K562 (cell line): Measurements from ENCODE around the gene PIK3CG. TPM values are rescaled to one million over a fixed set of nuclear protein-coding genes. Genes with fewer than 3 reads are reported as not detected.
A peak's percentile ranks its signal among the peaks of the same experiment; 100 is the strongest.

Source experiments
- CREB5 ChIP-seq: fragments of 250-450 bp; sonication (Bioruptor Pico); IDR thresholded peaks from 2 replicates; pipeline ENCODE4 v1.5.0; 2020; ENCODE audit warnings: mild to moderate bottlenecking
- GATA2 ChIP-seq: sonication (generic); formaldehyde crosslinking; IDR thresholded peaks from 2 replicates; pipeline ENCODE4 v1.4.0; 2020; ENCODE audit warnings: mild to moderate bottlenecking, missing genetic modification reagents
- HSF4 ChIP-seq: fragments of 250-450 bp; sonication (Bioruptor Pico); IDR thresholded peaks from 2 replicates; pipeline ENCODE4 v2.1.2; 2022; ENCODE audit warnings: mild to moderate bottlenecking, moderate library complexity, borderline replicate concordance
- KDM2B ChIP-seq: fragments of 250-450 bp; sonication (Bioruptor Pico); IDR thresholded peaks from 2 replicates; pipeline ENCODE4 v1.8.0; 2021; ENCODE audit warnings: mild to moderate bottlenecking, moderate library complexity
- LCOR ChIP-seq: sonication (generic); formaldehyde crosslinking; IDR thresholded peaks from 2 replicates; pipeline ENCODE4 v1.8.0; 2022; ENCODE audit warnings: mild to moderate bottlenecking, missing genetic modification reagents
- MEIS2 ChIP-seq: fragments of 450-650 bp; IDR thresholded peaks from 2 replicates; pipeline ENCODE4 v1.6.1; 2014; ENCODE audit warnings: mild to moderate bottlenecking; ENCODE audit not compliant: partially characterized antibody
- NR3C1 ChIP-seq: sonication (generic); formaldehyde crosslinking; IDR thresholded peaks from 2 replicates; pipeline ENCODE4 v1.8.1; 2022; ENCODE audit warnings: missing genetic modification reagents
- TEAD4 ChIP-seq, 2 experiments: sonication (generic) in 1 of 2; formaldehyde crosslinking in 1 of 2; IDR thresholded peaks; 2 replicates each; pipeline versions ENCODE4 v1.6.1 to v1.8.0; 2012 to 2022; ENCODE audit warnings: borderline replicate concordance in 1 of 2, inconsistent platforms in 1 of 2, low read length in 1 of 2, mild to moderate bottlenecking in 1 of 2, missing genetic modification reagents in 1 of 2
- polyA plus RNA-seq, 8 experiments: library from polyadenylated mRNA; depleted of rRNA in 4 of 8; stranded (reverse) in 5 of 8; unstranded in 3 of 8; fragments of >200 nt; fragmentation: Nextera tagmentation in 2 of 8; fragmentation: Illumina TruSeq in 1 of 8; extraction: Ambion mirVana in 2 of 8; extraction: Trizol in 1 of 8; gene quantifications; 2 replicates each; pipeline versions ENCODE4 v1.2.1 to v1.2.3, GENCODE V29; 2011 to 2014; ENCODE audit warnings: inconsistent platforms in 1 of 8, missing spikeins in 1 of 8
- total RNA-seq, 7 experiments: library from RNA; depleted of rRNA in 6 of 7; stranded (reverse); fragments of >200 nt in 6 of 7; fragmentation: Illumina TruSeq in 2 of 7; extraction: Trizol in 2 of 7; gene quantifications; 2 replicates each; pipeline versions ENCODE4 v1.2.1 to v1.2.3, GENCODE V29; 2011 to 2021; ENCODE audit warnings: low replicate concordance in 1 of 7
- TF ChIP-seq, protein P1 (sequence below): fragments of 450-650 bp; IDR thresholded peaks from 2 replicates; pipeline ENCODE4 v1.6.1; 2017; ENCODE audit warnings: antibody characterized with exemption

The PIK3CG gene
- total and polyA plus RNA-seq, 9 of the 15 experiments (the other 6 are each of a cell fraction or from before 2014, with no cell fraction given), result 5.3 to 42.5 (median 29.0) TPM

DNA sequence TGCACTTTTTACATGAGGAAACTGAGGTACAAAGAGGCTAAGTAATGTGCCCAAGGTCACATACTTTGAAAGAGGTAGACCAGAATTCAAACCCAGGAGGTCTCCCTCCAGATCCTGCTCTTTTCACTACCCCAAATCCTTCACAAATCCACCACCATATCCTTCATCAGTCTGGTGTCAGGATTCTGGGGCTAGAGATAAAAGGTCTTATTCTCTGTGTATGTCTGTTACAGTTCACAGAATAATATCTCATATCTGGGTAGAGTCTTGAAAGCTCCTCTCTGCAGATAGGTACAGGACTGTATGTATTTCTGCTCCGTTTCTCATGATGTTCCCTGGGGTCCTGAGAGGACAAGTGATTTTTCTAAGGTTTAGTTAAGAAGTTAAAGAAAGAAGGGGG lies 4.9 kb downstream of the PIK3CG start (continued):
- TF ChIP-seq MEIS2 (peak; percentile 36), LCOR (CRISPR knock-in tag) (no peak), NR3C1 (no peak), GATA2 (CRISPR knock-in tag) (no peak), HSF4 (no peak), CREB5 (CRISPR knock-in tag) (no peak), KDM2B (CRISPR knock-in tag) (no peak), TEAD4 (IDR thresholded peaks at IDR 0.05; ENCODE audit: low read length) (peak; percentile 26; the same call in 1 of the 2 replicates), TEAD4 (CRISPR knock-in tag; IDR thresholded peaks at IDR 0.05; ENCODE audit: borderline replicate concordance) (no peak)
- TF ChIP-seq, protein P1, sequence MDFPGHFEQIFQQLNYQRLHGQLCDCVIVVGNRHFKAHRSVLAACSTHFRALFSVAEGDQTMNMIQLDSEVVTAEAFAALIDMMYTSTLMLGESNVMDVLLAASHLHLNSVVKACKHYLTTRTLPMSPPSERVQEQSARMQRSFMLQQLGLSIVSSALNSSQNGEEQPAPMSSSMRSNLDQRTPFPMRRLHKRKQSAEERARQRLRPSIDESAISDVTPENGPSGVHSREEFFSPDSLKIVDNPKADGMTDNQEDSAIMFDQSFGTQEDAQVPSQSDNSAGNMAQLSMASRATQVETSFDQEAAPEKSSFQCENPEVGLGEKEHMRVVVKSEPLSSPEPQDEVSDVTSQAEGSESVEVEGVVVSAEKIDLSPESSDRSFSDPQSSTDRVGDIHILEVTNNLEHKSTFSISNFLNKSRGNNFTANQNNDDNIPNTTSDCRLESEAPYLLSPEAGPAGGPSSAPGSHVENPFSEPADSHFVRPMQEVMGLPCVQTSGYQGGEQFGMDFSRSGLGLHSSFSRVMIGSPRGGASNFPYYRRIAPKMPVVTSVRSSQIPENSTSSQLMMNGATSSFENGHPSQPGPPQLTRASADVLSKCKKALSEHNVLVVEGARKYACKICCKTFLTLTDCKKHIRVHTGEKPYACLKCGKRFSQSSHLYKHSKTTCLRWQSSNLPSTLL, result no peak
